ENCODE measurements around the gene MNS1. TPM values are rescaled to one million over a fixed set of nuclear protein-coding genes. Genes with fewer than 3 reads are reported as not detected.
A peak's percentile ranks its signal among the peaks of the same experiment; 100 is the strongest.

Gene MNS1
- under 1 TPM in 1 of 3 donors, not detected in 2; 0.52 TPM for total RNA-seq
- 0.25 TPM for total RNA-seq (2013)

GRCh38 chr15:56464893-56465520, at the start of gene MNS1:
TSS of gene MNS1 (minus strand) at chr15:56465137. CDS start at chr15:56464972, 165 bp downstream.
- Histone ChIP-seq H3K36me3 (ENCODE audit: control insufficient read depth, insufficient read depth, low read length) (no peaks in the 10 kb centered on the region), H3K9me3 (ENCODE audit: control insufficient read depth, insufficient read depth, low read length) (no peaks in the 10 kb centered on the region), H3K4me1 (ENCODE audit: control insufficient read depth, insufficient read depth, low read length) (peaks cover 11% of the 10 kb centered on the region), H3K27ac (ENCODE audit: low read length) (peak within 1 kb of the TSS; percentile 13), H3K4me3 (ENCODE audit: low read length) (peak within 1 kb of the TSS; percentile 27), H3K27me3 (ENCODE audit: control insufficient read depth, insufficient read depth, low read length) (no peaks in the 10 kb centered on the region)
- DNase-seq (peak; percentile 63 to 78), ATAC-seq (peak; percentile 93 to 95 (median 94))
- Mint-ChIP-seq H3K27ac (peak within 1 kb of the TSS; percentile 70 to 88), H3K4me1 (peaks cover 20 to 21% of the 10 kb centered on the region in 2 donors), H3K27me3 (ENCODE audit: low read depth in 2 of 2) (peaks cover 8 to 14% of the 10 kb centered on the region in 2 donors), H3K9me3 (no peaks in the 10 kb centered on the region), H3K36me3 (no peaks in the 10 kb centered on the region), H3K4me3 (peak within 1 kb of the TSS; percentile 94)
- TF ChIP-seq CTCF (IDR thresholded peaks at IDR 0.05): no peak
- intact Hi-C loops (cut with micrococcal nuclease): no loop called here
- WGBS (ENCODE audit: insufficient coverage): 3% methylated on average over 38 of the region's 38 CpGs

DNA sequence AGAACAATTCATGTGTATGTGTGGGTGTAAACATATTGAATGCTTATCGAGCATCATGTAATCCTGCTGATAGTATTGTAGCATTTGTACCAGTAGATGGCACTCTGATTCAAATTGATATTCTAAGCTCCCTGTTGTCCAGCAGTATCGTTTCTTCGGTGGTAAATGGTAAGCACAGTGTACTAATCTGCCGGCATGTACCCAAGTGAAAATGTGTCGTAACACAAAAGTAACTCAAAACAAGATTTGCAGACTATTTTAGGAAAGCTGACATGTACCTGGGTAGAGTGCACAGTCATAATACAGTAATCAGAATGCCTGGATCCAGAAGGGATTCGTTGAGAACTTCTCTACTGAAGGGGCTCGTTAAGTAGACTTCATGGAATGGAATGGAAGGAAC, 31.7 kb upstream of the MNS1 start:
- H3K4me3 ChIP-seq (ENCODE audit: low read length): no peak overlapping the region
- Mint-ChIP-seq H3K36me3 (no peaks in the 10 kb centered on the region), H3K4me3 (no peak overlapping the region)

DNA sequence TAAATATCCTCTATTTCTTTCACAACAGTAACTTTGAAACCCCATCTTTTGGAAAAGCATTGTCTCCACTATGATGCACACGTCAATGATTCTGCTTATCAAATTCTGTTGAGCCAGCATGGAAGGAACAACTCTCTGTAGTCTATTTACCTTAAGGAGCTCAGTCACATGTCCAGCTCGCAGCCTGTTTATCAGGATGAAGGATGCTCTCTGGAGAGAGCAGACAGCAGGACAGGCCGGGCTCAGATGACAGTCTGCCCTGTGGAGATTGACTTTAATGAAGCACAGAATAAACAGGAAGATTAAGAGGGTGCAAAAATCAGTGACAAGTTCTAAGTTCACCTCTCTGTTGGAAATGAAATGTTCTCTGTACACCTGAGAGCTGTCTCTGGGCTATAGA, 30.6 kb upstream of the MNS1 start:
- no peak for DNase-seq
- H3K4me1 ChIP-seq (ENCODE audit: control insufficient read depth, insufficient read depth, low read length): no peaks in the 10 kb centered on the region
- no peaks in the 10 kb centered on the region for H3K9me3 Mint-ChIP-seq
- no peak overlapping the region for H3K27ac Mint-ChIP-seq
- no peak for ATAC-seq
- peaks cover 3 to 4% of the 10 kb centered on the region in 2 donors for H3K4me1 Mint-ChIP-seq
- peaks cover 12 to 22% of the 10 kb centered on the region in 2 donors for H3K27me3 Mint-ChIP-seq (ENCODE audit: low read depth in 2 of 2)
- intact Hi-C loops (cut with micrococcal nuclease): loop anchor here (10.0 kb wide), 2 partner anchors 369 to 719 kb away; no protein-coding TSS in a partner anchor
- H3K4me3 ChIP-seq (ENCODE audit: low read length): no peak overlapping the region
- no peaks in the 10 kb centered on the region for H3K36me3 ChIP-seq (ENCODE audit: control insufficient read depth, insufficient read depth, low read length)
- H3K27ac ChIP-seq (ENCODE audit: low read length): no peak overlapping the region
- H3K27me3 ChIP-seq (ENCODE audit: control insufficient read depth, insufficient read depth, low read length): no peaks in the 10 kb centered on the region
- TF ChIP-seq CTCF (IDR thresholded peaks at IDR 0.05): no peak
- H3K4me3 Mint-ChIP-seq: no peak overlapping the region
- no peaks in the 10 kb centered on the region for H3K9me3 ChIP-seq (ENCODE audit: control insufficient read depth, insufficient read depth, low read length)
- no peaks in the 10 kb centered on the region for H3K36me3 Mint-ChIP-seq
- 93% methylated on average over 3 of the region's 3 CpGs for WGBS (ENCODE audit: insufficient coverage)

More for the DNA sequence above, 31.7 kb upstream of the MNS1 start:
- Histone ChIP-seq H3K27me3 (ENCODE audit: control insufficient read depth, insufficient read depth, low read length) (no peaks in the 10 kb centered on the region), H3K27ac (ENCODE audit: low read length) (no peak overlapping the region), H3K9me3 (ENCODE audit: control insufficient read depth, insufficient read depth, low read length) (no peaks in the 10 kb centered on the region), H3K4me1 (ENCODE audit: control insufficient read depth, insufficient read depth, low read length) (no peaks in the 10 kb centered on the region), H3K36me3 (ENCODE audit: control insufficient read depth, insufficient read depth, low read length) (no peaks in the 10 kb centered on the region)
- peak in 1 of 2 donors; percentile 71 for DNase-seq
- peak; percentile 49 to 74 (median 58) for ATAC-seq
- H3K27me3 Mint-ChIP-seq (ENCODE audit: low read depth in 2 of 2): peaks cover 17 to 32% of the 10 kb centered on the region in 2 donors
- H3K27ac Mint-ChIP-seq: no peak overlapping the region
- H3K9me3 Mint-ChIP-seq: no peaks in the 10 kb centered on the region
- peaks cover 3 to 4% of the 10 kb centered on the region in 2 donors for H3K4me1 Mint-ChIP-seq
- intact Hi-C loops (cut with micrococcal nuclease): loop anchor here (2.0 to 10.0 kb wide), 3 partner anchors 368 to 810 kb away; no protein-coding TSS in a partner anchor
- WGBS (ENCODE audit: insufficient coverage): 33% methylated on average over 7 of the region's 7 CpGs
- TF ChIP-seq CTCF (IDR thresholded peaks at IDR 0.05): peak; percentile 65
